GM23338 (cell line): ENCODE measurements around the gene AMZ1. TPM values are rescaled to one million over a fixed set of nuclear protein-coding genes. Genes with fewer than 3 reads are reported as not detected.

Experiments
- ATAC-seq: fragments of 200-7000 bp; cut with Tn5 transposase; 3 replicates; pipeline ENCODE4 v1.9.1; 2020
- DNase-seq: peaks from one replicate; pipeline ENCODE4 v3.0.0-alpha.2; 2015; ENCODE audit warnings: low spot score
- H2AFZ ChIP-seq: fragments of 200-600 bp; sonication (generic); 2 replicates; pipeline ENCODE4 v1.8.0; 2016; ENCODE audit warnings: antibody characterized with exemption, mild to moderate bottlenecking, moderate library complexity
- H3F3A ChIP-seq: fragments of 200-600 bp; sonication (generic); replicated peaks from 2 replicates; pipeline ENCODE4 v1.8.0; 2017; ENCODE audit warnings: antibody characterized with exemption, mixed run types, low read depth
- H3K27ac ChIP-seq: fragments of 200-600 bp; sonication (generic); 2 replicates; pipeline ENCODE4 v1.6.1; 2016; ENCODE audit warnings: low read depth
- H3K27me3 ChIP-seq: fragments of 200-600 bp; sonication (generic); 2 replicates; pipeline ENCODE4 v1.8.0; 2016; ENCODE audit warnings: mild to moderate bottlenecking, mixed run types, moderate library complexity; ENCODE audit not compliant: insufficient read depth
- H3K36me3 ChIP-seq: fragments of 200-600 bp; sonication (generic); 2 replicates; pipeline ENCODE4 v1.8.0; 2016; ENCODE audit warnings: mild to moderate bottlenecking; ENCODE audit not compliant: insufficient read depth
- H3K4me1 ChIP-seq: fragments of 200-600 bp; sonication (generic); 2 replicates; pipeline ENCODE4 v1.8.0; 2016; ENCODE audit warnings: mild to moderate bottlenecking, moderate library complexity; ENCODE audit not compliant: insufficient read depth
- H3K4me2 ChIP-seq: fragments of 200-600 bp; sonication (generic); 2 replicates; pipeline ENCODE4 v1.7.1; 2017; ENCODE audit warnings: mixed run types
- H3K4me3 ChIP-seq: fragments of 200-600 bp; sonication (generic); 2 replicates; pipeline ENCODE4 v1.6.1; 2016; ENCODE audit warnings: mixed run types
- H3K79me2 ChIP-seq: fragments of 200-600 bp; sonication (generic); replicated peaks from 2 replicates; pipeline ENCODE4 v1.8.0; 2017; ENCODE audit warnings: mild to moderate bottlenecking; ENCODE audit not compliant: insufficient read depth
- H3K9me2 ChIP-seq: fragments of 200-600 bp; sonication (generic); 2 replicates; pipeline ENCODE4 v1.8.0; 2017; ENCODE audit not compliant: insufficient read depth
- H4K20me1 ChIP-seq: fragments of 200-600 bp; sonication (generic); replicated peaks from 2 replicates; pipeline ENCODE4 v1.8.0; 2017; ENCODE audit warnings: mild to moderate bottlenecking; ENCODE audit not compliant: insufficient read depth
- H3K27ac Mint-ChIP-seq: 2 replicates; pipeline ENCODE4 v1.8.0; 2020; ENCODE audit warnings: inconsistent platforms, mild to moderate bottlenecking, moderate library complexity, mixed read lengths
- H3K27me3 Mint-ChIP-seq: 3 replicates; pipeline ENCODE4 v1.8.0; 2022; ENCODE audit warnings: low read depth, mild to moderate bottlenecking, moderate library complexity, mixed read lengths, inconsistent platforms; ENCODE audit not compliant: insufficient read depth, poor library complexity
- H3K36me3 Mint-ChIP-seq: 3 replicates; pipeline ENCODE4 v1.8.0; 2021; ENCODE audit warnings: low read depth, mild to moderate bottlenecking, inconsistent platforms, moderate library complexity, mixed read lengths
- H3K4me1 Mint-ChIP-seq: 3 replicates; pipeline ENCODE4 v1.8.0; 2020; ENCODE audit warnings: mild to moderate bottlenecking, inconsistent platforms, mixed read lengths
- H3K4me3 Mint-ChIP-seq: 3 replicates; pipeline ENCODE4 v1.8.0; 2021; ENCODE audit warnings: moderate library complexity, mild to moderate bottlenecking, inconsistent platforms, mixed read lengths
- H3K9me3 Mint-ChIP-seq: 3 replicates; pipeline ENCODE4 v1.8.0; 2020; ENCODE audit warnings: moderate library complexity, mild to moderate bottlenecking, inconsistent platforms, mixed read lengths
- CREB1 ChIP-seq: fragments of 250-450 bp; sonication (Bioruptor Pico); IDR thresholded peaks from 2 replicates; pipeline ENCODE4 v1.5.0; 2020; ENCODE audit warnings: low read depth, mild to moderate bottlenecking, moderate library complexity
- EZH2 ChIP-seq: fragments of 200-600 bp; sonication (generic); IDR thresholded peaks from one replicate; pipeline ENCODE4 v1.8.0; 2017; ENCODE audit warnings: antibody characterized with exemption, mild to moderate bottlenecking, low read depth; ENCODE audit not compliant: unreplicated experiment
- JUNB ChIP-seq: IDR thresholded peaks from one replicate; pipeline ENCODE4 v1.6.1; 2016; ENCODE audit warnings: antibody characterized with exemption; ENCODE audit not compliant: unreplicated experiment
- NANOG ChIP-seq: IDR thresholded peaks from 2 replicates; pipeline ENCODE4 v1.6.1; 2016; ENCODE audit warnings: antibody characterized with exemption, borderline replicate concordance
- STAT1 ChIP-seq: IDR thresholded peaks from one replicate; pipeline ENCODE4 v1.6.1; 2016; ENCODE audit warnings: antibody characterized with exemption; ENCODE audit not compliant: unreplicated experiment
- ZNF114 ChIP-seq: fragments of 250-450 bp; sonication (Bioruptor Pico); IDR thresholded peaks from 2 replicates; pipeline ENCODE4 v1.5.0; 2020; ENCODE audit warnings: mild to moderate bottlenecking, moderate library complexity
- ZNF331 ChIP-seq: fragments of 250-450 bp; sonication (Bioruptor Pico); IDR thresholded peaks from 2 replicates; pipeline ENCODE4 v1.5.0; 2020; ENCODE audit warnings: low read depth, mild to moderate bottlenecking, moderate library complexity
- polyA plus RNA-seq: library from polyadenylated mRNA; unstranded; fragments of >200 nt; fragmentation: Nextera tagmentation; extraction: Ambion mirVana; gene quantifications from 2 replicates; pipeline ENCODE4 v1.2.1, GENCODE V29; 2016
- total RNA-seq: library from RNA; depleted of rRNA; stranded (reverse); fragments of >200 nt; shearing (Covaris generic); gene quantifications from 2 replicates; pipeline ENCODE4 v1.2.3, GENCODE V29; 2014
- TF ChIP-seq, protein P1 (sequence below): IDR thresholded peaks from 2 replicates; pipeline ENCODE4 v1.6.1; 2016; ENCODE audit warnings: antibody characterized with exemption
- TF ChIP-seq, protein P2 (sequence below): fragments of 250-450 bp; sonication (Bioruptor Pico); IDR thresholded peaks from 2 replicates; pipeline ENCODE4 v1.5.0; 2020; ENCODE audit warnings: mild to moderate bottlenecking, moderate library complexity

The AMZ1 gene
- total and polyA plus RNA-seq, 2 experiments from 2014 or later = 0.73 to 4.5 TPM

DNA sequence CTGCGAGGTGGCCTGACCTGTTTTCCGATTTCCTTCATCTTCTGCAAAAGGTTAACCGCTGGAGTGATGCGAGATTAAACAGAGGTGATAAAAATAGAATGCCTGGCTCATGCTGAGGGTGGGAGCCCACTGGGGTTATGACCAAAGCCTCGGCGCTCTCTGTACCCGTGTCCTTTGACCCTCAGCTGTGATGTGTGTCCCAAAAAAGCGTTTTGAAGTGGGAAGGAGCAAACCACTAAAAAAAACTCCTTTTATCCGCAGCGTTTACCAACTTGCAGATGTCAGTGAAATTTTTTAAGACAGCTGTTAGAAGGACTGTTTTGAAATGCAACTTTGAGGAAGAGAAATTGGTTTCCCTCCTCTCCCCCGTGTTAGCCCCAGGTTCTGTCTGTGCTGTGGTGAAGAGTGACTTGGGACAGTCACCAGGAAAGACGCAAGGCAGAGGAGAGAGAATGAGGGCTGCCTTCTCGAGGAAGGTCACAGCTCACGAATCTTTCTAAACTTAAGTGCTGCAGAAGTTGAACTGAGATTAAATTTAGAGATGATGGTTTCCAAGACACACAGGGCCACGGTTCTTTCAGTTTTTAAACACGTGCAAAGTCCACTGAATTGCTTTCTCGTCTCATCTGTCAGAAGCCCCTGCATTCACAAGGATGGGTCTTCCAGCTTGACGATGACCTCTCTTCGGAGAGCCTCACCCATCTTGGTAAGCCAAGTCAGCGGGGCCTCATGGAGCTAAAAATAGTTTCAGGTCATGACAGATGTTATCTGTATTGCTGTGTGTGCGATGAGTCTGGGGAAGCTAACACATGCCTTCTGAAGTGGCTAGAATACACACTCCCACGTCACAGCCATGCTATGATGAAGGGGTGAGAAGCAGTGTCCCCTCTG, 27.6 kb downstream of the AMZ1 start:
- Mint-ChIP-seq H3K4me3 (no peak overlapping the region), H3K36me3 (peaks cover 42% of the 10 kb centered on the region), H3K27me3 (peaks cover 21% of the 10 kb centered on the region), H3K27ac (0 out of 2 replicates have a peak overlapping the region, but pooled peaks have one; percentile 31), H3K4me1 (peaks cover 18% of the 10 kb centered on the region), H3K9me3 (no peaks in the 10 kb centered on the region)
- Histone ChIP-seq H3K79me2 (no peaks in the 10 kb centered on the region), H3K9me2 (no peaks in the 10 kb centered on the region), H3K4me1 (no peaks in the 10 kb centered on the region), H3K27ac (no peak overlapping the region), H3F3A (peaks cover 3% of the 10 kb centered on the region; the same call in 1 of the 2 replicates), H3K36me3 (0 out of 2 replicates have a peak, but pooled peaks cover 2% of the 10 kb centered on the region), H2AFZ (no peak overlapping the region), H4K20me1 (no peaks in the 10 kb centered on the region; the same call in none of the 2 replicates), H3K27me3 (no peaks in the 10 kb centered on the region), H3K4me2 (no peak overlapping the region), H3K4me3 (no peak overlapping the region)
- DNase-seq (no peak), ATAC-seq (no peak)
- TF ChIP-seq, protein P1, sequence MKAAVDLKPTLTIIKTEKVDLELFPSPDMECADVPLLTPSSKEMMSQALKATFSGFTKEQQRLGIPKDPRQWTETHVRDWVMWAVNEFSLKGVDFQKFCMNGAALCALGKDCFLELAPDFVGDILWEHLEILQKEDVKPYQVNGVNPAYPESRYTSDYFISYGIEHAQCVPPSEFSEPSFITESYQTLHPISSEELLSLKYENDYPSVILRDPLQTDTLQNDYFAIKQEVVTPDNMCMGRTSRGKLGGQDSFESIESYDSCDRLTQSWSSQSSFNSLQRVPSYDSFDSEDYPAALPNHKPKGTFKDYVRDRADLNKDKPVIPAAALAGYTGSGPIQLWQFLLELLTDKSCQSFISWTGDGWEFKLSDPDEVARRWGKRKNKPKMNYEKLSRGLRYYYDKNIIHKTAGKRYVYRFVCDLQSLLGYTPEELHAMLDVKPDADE = no peak
- TF ChIP-seq, protein P2, sequence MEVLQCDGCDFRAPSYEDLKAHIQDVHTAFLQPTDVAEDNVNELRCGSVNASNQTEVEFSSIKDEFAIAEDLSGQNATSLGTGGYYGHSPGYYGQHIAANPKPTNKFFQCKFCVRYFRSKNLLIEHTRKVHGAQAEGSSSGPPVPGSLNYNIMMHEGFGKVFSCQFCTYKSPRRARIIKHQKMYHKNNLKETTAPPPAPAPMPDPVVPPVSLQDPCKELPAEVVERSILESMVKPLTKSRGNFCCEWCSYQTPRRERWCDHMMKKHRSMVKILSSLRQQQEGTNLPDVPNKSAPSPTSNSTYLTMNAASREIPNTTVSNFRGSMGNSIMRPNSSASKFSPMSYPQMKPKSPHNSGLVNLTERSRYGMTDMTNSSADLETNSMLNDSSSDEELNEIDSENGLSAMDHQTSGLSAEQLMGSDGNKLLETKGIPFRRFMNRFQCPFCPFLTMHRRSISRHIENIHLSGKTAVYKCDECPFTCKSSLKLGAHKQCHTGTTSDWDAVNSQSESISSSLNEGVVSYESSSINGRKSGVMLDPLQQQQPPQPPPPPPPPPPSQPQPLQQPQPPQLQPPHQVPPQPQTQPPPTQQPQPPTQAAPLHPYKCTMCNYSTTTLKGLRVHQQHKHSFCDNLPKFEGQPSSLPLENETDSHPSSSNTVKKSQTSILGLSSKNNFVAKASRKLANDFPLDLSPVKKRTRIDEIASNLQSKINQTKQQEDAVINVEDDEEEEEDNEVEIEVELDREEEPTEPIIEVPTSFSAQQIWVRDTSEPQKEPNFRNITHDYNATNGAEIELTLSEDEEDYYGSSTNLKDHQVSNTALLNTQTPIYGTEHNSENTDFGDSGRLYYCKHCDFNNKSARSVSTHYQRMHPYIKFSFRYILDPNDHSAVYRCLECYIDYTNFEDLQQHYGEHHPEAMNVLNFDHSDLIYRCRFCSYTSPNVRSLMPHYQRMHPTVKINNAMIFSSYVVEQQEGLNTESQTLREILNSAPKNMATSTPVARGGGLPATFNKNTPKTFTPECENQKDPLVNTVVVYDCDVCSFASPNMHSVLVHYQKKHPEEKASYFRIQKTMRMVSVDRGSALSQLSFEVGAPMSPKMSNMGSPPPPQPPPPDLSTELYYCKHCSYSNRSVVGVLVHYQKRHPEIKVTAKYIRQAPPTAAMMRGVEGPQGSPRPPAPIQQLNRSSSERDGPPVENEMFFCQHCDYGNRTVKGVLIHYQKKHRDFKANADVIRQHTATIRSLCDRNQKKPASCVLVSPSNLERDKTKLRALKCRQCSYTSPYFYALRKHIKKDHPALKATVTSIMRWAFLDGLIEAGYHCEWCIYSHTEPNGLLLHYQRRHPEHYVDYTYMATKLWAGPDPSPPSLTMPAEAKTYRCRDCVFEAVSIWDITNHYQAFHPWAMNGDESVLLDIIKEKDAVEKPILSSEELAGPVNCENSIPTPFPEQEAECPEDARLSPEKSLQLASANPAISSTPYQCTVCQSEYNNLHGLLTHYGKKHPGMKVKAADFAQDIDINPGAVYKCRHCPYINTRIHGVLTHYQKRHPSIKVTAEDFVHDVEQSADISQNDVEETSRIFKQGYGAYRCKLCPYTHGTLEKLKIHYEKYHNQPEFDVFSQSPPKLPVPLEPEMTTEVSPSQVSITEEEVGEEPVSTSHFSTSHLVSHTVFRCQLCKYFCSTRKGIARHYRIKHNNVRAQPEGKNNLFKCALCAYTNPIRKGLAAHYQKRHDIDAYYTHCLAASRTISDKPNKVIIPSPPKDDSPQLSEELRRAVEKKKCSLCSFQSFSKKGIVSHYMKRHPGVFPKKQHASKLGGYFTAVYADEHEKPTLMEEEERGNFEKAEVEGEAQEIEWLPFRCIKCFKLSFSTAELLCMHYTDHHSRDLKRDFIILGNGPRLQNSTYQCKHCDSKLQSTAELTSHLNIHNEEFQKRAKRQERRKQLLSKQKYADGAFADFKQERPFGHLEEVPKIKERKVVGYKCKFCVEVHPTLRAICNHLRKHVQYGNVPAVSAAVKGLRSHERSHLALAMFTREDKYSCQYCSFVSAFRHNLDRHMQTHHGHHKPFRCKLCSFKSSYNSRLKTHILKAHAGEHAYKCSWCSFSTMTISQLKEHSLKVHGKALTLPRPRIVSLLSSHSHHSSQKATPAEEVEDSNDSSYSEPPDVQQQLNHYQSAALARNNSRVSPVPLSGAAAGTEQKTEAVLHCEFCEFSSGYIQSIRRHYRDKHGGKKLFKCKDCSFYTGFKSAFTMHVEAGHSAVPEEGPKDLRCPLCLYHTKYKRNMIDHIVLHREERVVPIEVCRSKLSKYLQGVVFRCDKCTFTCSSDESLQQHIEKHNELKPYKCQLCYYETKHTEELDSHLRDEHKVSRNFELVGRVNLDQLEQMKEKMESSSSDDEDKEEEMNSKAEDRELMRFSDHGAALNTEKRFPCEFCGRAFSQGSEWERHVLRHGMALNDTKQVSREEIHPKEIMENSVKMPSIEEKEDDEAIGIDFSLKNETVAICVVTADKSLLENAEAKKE = no peak
- no peak for TF ChIP-seq ZNF114 (CRISPR knock-in tag)
- TF ChIP-seq JUNB = no peak
- TF ChIP-seq ZNF331 (CRISPR knock-in tag) = no peak
- TF ChIP-seq CREB1 (CRISPR knock-in tag) = no peak
- no peak for TF ChIP-seq NANOG
- no peak for TF ChIP-seq EZH2
- no peak for TF ChIP-seq STAT1
